Mammary epithelial cell (primary cell): Measurements from ENCODE around the gene ZNF761.
"Not testable (repeated sequence)": the region's sequence is repeated elsewhere in the genome, so short reads cannot be mapped to it uniquely, and the experiment has no call there.

Experiments used
- CTCF ChIP-seq, 2 donors: IDR thresholded peaks in 1 of 2; conservative IDR thresholded peaks in 1 of 2; 2 replicates each; pipeline ENCODE4 v1.5.1; 2011 to 2012; ENCODE audit warnings: inconsistent platforms in 2 of 2, low read length in 2 of 2, mild to moderate bottlenecking in 2 of 2, control low read depth in 1 of 2, low read depth in 1 of 2; ENCODE audit not compliant: insufficient read depth in 1 of 2; ENCODE audit errors: extremely low read depth in 1 of 2
- EZH2 ChIP-seq: IDR thresholded peaks from 2 replicates; pipeline ENCODE4 v1.6.1; 2012; ENCODE audit warnings: low read length, inconsistent platforms, borderline replicate concordance

- TF ChIP-seq CTCF (conservative IDR thresholded peaks at IDR 0.05 in 1 of 2, IDR thresholded peaks at IDR 0.05 in 1 of 2; ENCODE audit: extremely low read depth in 1 of 2, insufficient read depth in 1 of 2, low read depth in 1 of 2, low read length in 2 of 2); EZH2: not testable (repeated sequence)
These were observed 35.8 kb upstream of the ZNF761 start for GRCh38 chr19:53395840-53396524.
